GM19193 (cell line): ENCODE measurements around the gene ACTG2.

ENCODE experiments used
- POLR2A ChIP-seq: IDR thresholded peaks from 4 replicates; pipeline ENCODE4 v1.6.1; 2011; ENCODE audit not compliant: insufficient read depth, insufficient read length; ENCODE audit errors: extremely low read depth

The ACTG2 gene

GRCh38 chr2:73888388-73888787, 4.4 kb upstream of the ACTG2 start:
- no peak for TF ChIP-seq POLR2A

GRCh38 chr2:73889206-73889605, 3.6 kb upstream of the ACTG2 start:
- no peak for TF ChIP-seq POLR2A

- no peak for TF ChIP-seq POLR2A
Observed at GRCh38 chr2:73890301-73891092, 2.3 kb upstream of the ACTG2 start.

GRCh38 chr2:73891276-73891901, 1.4 kb upstream of the ACTG2 start:
- TF ChIP-seq POLR2A: no peak

GRCh38 chr2:73893764-73894474, 1.1 kb downstream of the ACTG2 start:
- TF ChIP-seq POLR2A: no peak

- no peak for TF ChIP-seq POLR2A
Observed at GRCh38 chr2:73894475-73894850, 1.7 kb downstream of the ACTG2 start.

- no peak for TF ChIP-seq POLR2A
Observed at GRCh38 chr2:73894877-73895276, 2.1 kb downstream of the ACTG2 start.

- TF ChIP-seq POLR2A: no peak
Observed at GRCh38 chr2:73895473-73895872, 2.7 kb downstream of the ACTG2 start.

- TF ChIP-seq POLR2A: no peak
Observed at GRCh38 chr2:73896362-73897239, 3.8 kb downstream of the ACTG2 start.

- no peak for TF ChIP-seq POLR2A
Observed at GRCh38 chr2:73897240-73897583, 4.4 kb downstream of the ACTG2 start.

- no peak for TF ChIP-seq POLR2A
Observed at GRCh38 chr2:73897934-73898333, 5.1 kb downstream of the ACTG2 start.

- no peak for TF ChIP-seq POLR2A
Observed at GRCh38 chr2:73899801-73900336, 7.1 kb downstream of the ACTG2 start.

GRCh38 chr2:73901143-73901542, 8.3 kb downstream of the ACTG2 start:
- TF ChIP-seq POLR2A: no peak

GRCh38 chr2:73902284-73902683, 9.5 kb downstream of the ACTG2 start:
- no peak for TF ChIP-seq POLR2A

GRCh38 chr2:73903313-73903712, 10.5 kb downstream of the ACTG2 start:
- no peak for TF ChIP-seq POLR2A

GRCh38 chr2:73904952-73905351, 12.1 kb downstream of the ACTG2 start:
- TF ChIP-seq POLR2A: no peak
